GM12892 (cell line): Measurements from ENCODE around the gene SHISA5.

Experiments
- POLR2A ChIP-seq: IDR thresholded peaks from 2 replicates; pipeline ENCODE4 v1.6.1; 2011; ENCODE audit warnings: low read depth, low read length, control low read depth
- TAF1 ChIP-seq: IDR thresholded peaks from 2 replicates; pipeline ENCODE4 v1.6.1; 2011; ENCODE audit warnings: low read depth, mild to moderate bottlenecking, control low read depth, low read length, borderline replicate concordance

GRCh38 chr3:48433472-48434118 is 70.4 kb downstream of the SHISA5 start:
- TF ChIP-seq POLR2A (no peak), TAF1 (no peak)
